ENCODE measurements around the gene TAS1R1. TPM values are rescaled to one million over a fixed set of nuclear protein-coding genes. Genes with fewer than 3 reads are reported as not detected.

Gene TAS1R1
- total and polyA plus RNA-seq, 2 experiments from 2014 or later: 0.19 TPM; not detected in 1

DNA sequence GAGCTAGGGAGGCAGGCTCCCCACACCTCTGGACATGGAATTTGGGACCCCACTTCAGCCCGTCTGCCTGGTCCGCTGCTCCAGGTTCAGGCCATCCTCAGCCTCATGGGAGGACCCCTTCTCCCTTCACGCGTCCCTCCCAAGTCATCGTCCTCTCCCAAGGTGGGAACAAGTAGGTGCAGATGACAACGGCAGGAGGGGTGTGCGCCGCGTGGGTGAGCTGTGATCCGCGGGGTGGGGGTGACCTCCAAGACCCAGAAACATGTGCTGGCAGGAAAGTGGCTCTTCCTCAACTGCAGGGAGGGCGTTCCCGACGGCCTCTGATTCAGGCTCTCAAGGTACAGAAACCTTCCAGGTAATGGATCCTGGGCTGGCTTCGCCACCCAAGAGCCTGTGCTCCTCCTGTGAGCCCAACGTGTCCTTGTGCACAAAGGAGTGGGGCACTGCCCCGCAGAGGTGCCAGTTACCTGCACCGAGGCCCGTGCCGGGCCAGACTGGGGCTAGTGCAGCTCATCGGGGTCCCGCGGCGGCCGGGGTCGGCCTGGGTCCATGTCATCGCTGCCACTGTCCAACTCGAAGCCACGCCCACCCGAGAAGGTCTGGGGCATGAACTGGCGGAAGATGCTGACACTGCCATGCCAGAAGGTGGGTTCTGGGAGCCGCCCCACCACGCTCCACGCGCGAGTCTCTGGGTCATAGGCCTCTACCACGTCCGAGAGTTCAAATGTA lies 37.9 kb downstream of the TAS1R1 start:
- peaks cover 9% of the 10 kb centered on the region for H3K36me3 ChIP-seq (ENCODE audit: insufficient read depth)
- no peak overlapping the region for H3K27ac ChIP-seq (ENCODE audit: low read depth)
- no peak overlapping the region for H3K27ac Mint-ChIP-seq
- H2AFZ ChIP-seq: no peak overlapping the region
- no peak overlapping the region for H3K4me2 ChIP-seq
- H3K79me2 ChIP-seq (replicated peaks; ENCODE audit: insufficient read depth): peaks cover 18% of the 10 kb centered on the region
- H3K36me3 Mint-ChIP-seq (ENCODE audit: low read depth): peaks cover 58% of the 10 kb centered on the region
- peaks cover 40% of the 10 kb centered on the region; the same call in 1 of the 2 replicates for H4K20me1 ChIP-seq (replicated peaks; ENCODE audit: insufficient read depth)
- H3K4me1 Mint-ChIP-seq: no peaks in the 10 kb centered on the region
- no peak overlapping the region for H3K4me3 Mint-ChIP-seq
- peaks cover 14% of the 10 kb centered on the region for H3K27me3 Mint-ChIP-seq (ENCODE audit: insufficient read depth, low read depth, poor library complexity)
- peaks cover 14% of the 10 kb centered on the region; the same call in 1 of the 2 replicates for H3F3A ChIP-seq (replicated peaks; ENCODE audit: low read depth)
- H3K9me2 ChIP-seq (ENCODE audit: insufficient read depth): no peaks in the 10 kb centered on the region
- H3K4me1 ChIP-seq (ENCODE audit: insufficient read depth): no peaks in the 10 kb centered on the region
- TF ChIP-seq JUNB (IDR thresholded peaks at IDR 0.05; ENCODE audit: unreplicated experiment) (no peak), POLR2AphosphoS5 (IDR thresholded peaks at IDR 0.05; ENCODE audit: low read depth) (no peak), STAT1 (IDR thresholded peaks at IDR 0.05; ENCODE audit: unreplicated experiment) (no peak), ZNF331 (CRISPR knock-in tag; IDR thresholded peaks at IDR 0.05; ENCODE audit: low read depth) (no peak), EZH2 (IDR thresholded peaks at IDR 0.05; ENCODE audit: low read depth, unreplicated experiment) (no peak)
- no peaks in the 10 kb centered on the region for H3K27me3 ChIP-seq (ENCODE audit: insufficient read depth)
- no peak overlapping the region for H3K4me3 ChIP-seq
- ATAC-seq: no peak
- no peaks in the 10 kb centered on the region for H3K9me3 Mint-ChIP-seq
- DNase-seq (ENCODE audit: low spot score): no peak

DNA sequence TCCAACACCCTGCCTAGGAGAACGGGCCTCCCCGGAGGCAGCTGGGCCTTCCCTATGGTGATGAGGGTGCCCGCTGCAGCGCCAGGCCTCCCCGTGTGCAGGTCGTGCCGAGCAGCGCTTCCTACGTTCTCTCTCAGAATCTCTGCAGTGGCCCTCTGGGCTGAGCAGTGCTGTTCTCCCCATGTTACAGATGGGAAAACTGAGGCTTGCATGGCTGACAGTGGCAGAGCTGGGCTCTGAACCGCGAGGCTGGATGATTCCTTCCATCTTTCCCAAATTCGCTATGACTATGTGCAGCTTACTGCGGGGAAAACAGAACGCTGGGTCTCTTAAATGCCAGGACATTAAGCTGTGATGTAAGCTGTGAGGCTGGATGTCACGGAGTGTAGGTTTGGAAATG lies 38.7 kb downstream of the TAS1R1 start:
- Histone ChIP-seq H3K9me2 (ENCODE audit: insufficient read depth) (no peaks in the 10 kb centered on the region), H3K27me3 (ENCODE audit: insufficient read depth) (no peaks in the 10 kb centered on the region), H3K27ac (ENCODE audit: low read depth) (no peak overlapping the region), H3K36me3 (ENCODE audit: insufficient read depth) (peaks cover 9% of the 10 kb centered on the region), H3K4me1 (ENCODE audit: insufficient read depth) (no peaks in the 10 kb centered on the region), H3K4me3 (no peak overlapping the region), H3K79me2 (replicated peaks; ENCODE audit: insufficient read depth) (peaks cover 25% of the 10 kb centered on the region), H3K4me2 (no peak overlapping the region), H2AFZ (no peak overlapping the region), H3F3A (replicated peaks; ENCODE audit: low read depth) (peaks cover 14% of the 10 kb centered on the region; the same call in 1 of the 2 replicates), H4K20me1 (replicated peaks; ENCODE audit: insufficient read depth) (peaks cover 40% of the 10 kb centered on the region; the same call in 1 of the 2 replicates)
- peaks cover 14% of the 10 kb centered on the region for H3K27me3 Mint-ChIP-seq (ENCODE audit: insufficient read depth, low read depth, poor library complexity)
- H3K36me3 Mint-ChIP-seq (ENCODE audit: low read depth): peaks cover 62% of the 10 kb centered on the region
- DNase-seq (ENCODE audit: low spot score): no peak
- H3K4me1 Mint-ChIP-seq: no peaks in the 10 kb centered on the region
- no peak for ATAC-seq
- H3K9me3 Mint-ChIP-seq: no peaks in the 10 kb centered on the region
- no peak overlapping the region for H3K27ac Mint-ChIP-seq
- H3K4me3 Mint-ChIP-seq: no peak overlapping the region
- no peak for TF ChIP-seq JUNB (IDR thresholded peaks at IDR 0.05; ENCODE audit: unreplicated experiment)
- no peak for TF ChIP-seq ZNF331 (CRISPR knock-in tag; IDR thresholded peaks at IDR 0.05; ENCODE audit: low read depth)
- no peak for TF ChIP-seq ZNF114 (CRISPR knock-in tag; IDR thresholded peaks at IDR 0.05)
- no peak for TF ChIP-seq NANOG (IDR thresholded peaks at IDR 0.05; ENCODE audit: borderline replicate concordance)
- TF ChIP-seq EZH2phosphoT487 (IDR thresholded peaks at IDR 0.05; ENCODE audit: unreplicated experiment): no peak
- no peak for TF ChIP-seq CREB1 (CRISPR knock-in tag; IDR thresholded peaks at IDR 0.05; ENCODE audit: low read depth)

DNA sequence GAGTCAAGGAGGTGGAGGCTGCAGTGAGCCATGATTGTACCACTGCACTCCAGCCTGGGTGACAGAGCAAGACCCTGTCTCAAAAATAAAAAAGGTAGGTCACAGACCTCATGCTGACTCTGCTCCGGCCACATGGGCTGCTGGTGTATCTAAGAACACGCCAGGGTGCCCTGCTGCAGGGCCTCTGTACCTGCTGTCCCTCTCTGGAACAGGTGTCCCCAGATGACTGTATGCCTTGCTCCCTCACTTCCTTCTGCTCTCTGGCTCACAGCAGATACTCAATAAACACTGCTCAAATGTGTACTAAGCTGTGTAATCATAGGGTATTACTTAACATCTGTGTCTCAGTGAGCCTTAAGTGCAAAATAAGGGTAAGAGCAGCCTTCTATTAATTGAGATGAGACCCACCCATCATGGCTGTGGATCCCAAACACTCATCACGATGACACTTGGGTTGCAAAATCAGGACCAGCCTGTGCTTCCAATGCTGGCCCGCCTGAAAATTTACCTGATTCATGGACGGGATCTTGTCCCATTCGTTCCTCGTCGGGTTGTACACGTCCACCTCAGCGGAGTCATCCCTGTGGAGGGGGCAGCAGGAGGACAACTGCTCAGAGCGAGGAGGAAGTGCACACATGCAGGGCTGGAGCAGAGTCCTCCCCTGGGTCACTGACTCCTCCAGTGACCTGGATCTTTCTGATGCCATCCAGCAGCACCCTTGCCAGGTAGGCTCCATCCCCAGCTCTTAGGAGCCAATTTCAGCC lies 40.1 kb downstream of the TAS1R1 start:
- Mint-ChIP-seq H3K27ac (no peak overlapping the region), H3K36me3 (ENCODE audit: low read depth) (peaks cover 65% of the 10 kb centered on the region), H3K9me3 (no peaks in the 10 kb centered on the region), H3K4me1 (peaks cover 7% of the 10 kb centered on the region; the same call in 2 of the 3 replicates), H3K4me3 (no peak overlapping the region), H3K27me3 (ENCODE audit: insufficient read depth, low read depth, poor library complexity) (peaks cover 7% of the 10 kb centered on the region)
- Histone ChIP-seq H3K27me3 (ENCODE audit: insufficient read depth) (no peaks in the 10 kb centered on the region), H3K9me2 (ENCODE audit: insufficient read depth) (no peaks in the 10 kb centered on the region), H3K4me2 (no peak overlapping the region), H3K4me3 (no peak overlapping the region), H3K27ac (ENCODE audit: low read depth) (no peak overlapping the region), H3K4me1 (ENCODE audit: insufficient read depth) (peaks cover 3% of the 10 kb centered on the region), H4K20me1 (replicated peaks; ENCODE audit: insufficient read depth) (peaks cover 48% of the 10 kb centered on the region; the same call in 1 of the 2 replicates), H2AFZ (no peak overlapping the region), H3K36me3 (ENCODE audit: insufficient read depth) (peaks cover 9% of the 10 kb centered on the region), H3F3A (replicated peaks; ENCODE audit: low read depth) (0 out of 2 replicates have a peak, but pooled peaks cover 4% of the 10 kb centered on the region), H3K79me2 (replicated peaks; ENCODE audit: insufficient read depth) (peaks cover 39% of the 10 kb centered on the region)
- DNase-seq (ENCODE audit: low spot score): no peak
- ATAC-seq: no peak
- TF ChIP-seq CREB1 (CRISPR knock-in tag; IDR thresholded peaks at IDR 0.05; ENCODE audit: low read depth): no peak
- TF ChIP-seq ZNF114 (CRISPR knock-in tag; IDR thresholded peaks at IDR 0.05): no peak
- TF ChIP-seq STAT1 (IDR thresholded peaks at IDR 0.05; ENCODE audit: unreplicated experiment): no peak
- TF ChIP-seq EZH2phosphoT487 (IDR thresholded peaks at IDR 0.05; ENCODE audit: unreplicated experiment): no peak
- TF ChIP-seq, protein P1, sequence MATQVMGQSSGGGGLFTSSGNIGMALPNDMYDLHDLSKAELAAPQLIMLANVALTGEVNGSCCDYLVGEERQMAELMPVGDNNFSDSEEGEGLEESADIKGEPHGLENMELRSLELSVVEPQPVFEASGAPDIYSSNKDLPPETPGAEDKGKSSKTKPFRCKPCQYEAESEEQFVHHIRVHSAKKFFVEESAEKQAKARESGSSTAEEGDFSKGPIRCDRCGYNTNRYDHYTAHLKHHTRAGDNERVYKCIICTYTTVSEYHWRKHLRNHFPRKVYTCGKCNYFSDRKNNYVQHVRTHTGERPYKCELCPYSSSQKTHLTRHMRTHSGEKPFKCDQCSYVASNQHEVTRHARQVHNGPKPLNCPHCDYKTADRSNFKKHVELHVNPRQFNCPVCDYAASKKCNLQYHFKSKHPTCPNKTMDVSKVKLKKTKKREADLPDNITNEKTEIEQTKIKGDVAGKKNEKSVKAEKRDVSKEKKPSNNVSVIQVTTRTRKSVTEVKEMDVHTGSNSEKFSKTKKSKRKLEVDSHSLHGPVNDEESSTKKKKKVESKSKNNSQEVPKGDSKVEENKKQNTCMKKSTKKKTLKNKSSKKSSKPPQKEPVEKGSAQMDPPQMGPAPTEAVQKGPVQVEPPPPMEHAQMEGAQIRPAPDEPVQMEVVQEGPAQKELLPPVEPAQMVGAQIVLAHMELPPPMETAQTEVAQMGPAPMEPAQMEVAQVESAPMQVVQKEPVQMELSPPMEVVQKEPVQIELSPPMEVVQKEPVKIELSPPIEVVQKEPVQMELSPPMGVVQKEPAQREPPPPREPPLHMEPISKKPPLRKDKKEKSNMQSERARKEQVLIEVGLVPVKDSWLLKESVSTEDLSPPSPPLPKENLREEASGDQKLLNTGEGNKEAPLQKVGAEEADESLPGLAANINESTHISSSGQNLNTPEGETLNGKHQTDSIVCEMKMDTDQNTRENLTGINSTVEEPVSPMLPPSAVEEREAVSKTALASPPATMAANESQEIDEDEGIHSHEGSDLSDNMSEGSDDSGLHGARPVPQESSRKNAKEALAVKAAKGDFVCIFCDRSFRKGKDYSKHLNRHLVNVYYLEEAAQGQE (IDR thresholded peaks at IDR 0.05; ENCODE audit: unreplicated experiment): no peak
- no peak for TF ChIP-seq EZH2 (IDR thresholded peaks at IDR 0.05; ENCODE audit: low read depth, unreplicated experiment)
- TF ChIP-seq ZNF331 (CRISPR knock-in tag; IDR thresholded peaks at IDR 0.05; ENCODE audit: low read depth): no peak
- no peak for TF ChIP-seq ETS1 (IDR thresholded peaks at IDR 0.05)
- TF ChIP-seq POLR2AphosphoS5 (IDR thresholded peaks at IDR 0.05; ENCODE audit: low read depth): no peak
